Astrocyte of the cerebellum (primary cell): ENCODE data around the gene GNB5.
A peak's percentile ranks its signal among the peaks of the same experiment; 100 is the strongest.

Experiments
- DNase-seq: peaks from one replicate; pipeline ENCODE4 v3.0.0-alpha.2; 2011; ENCODE audit warnings: low read depth
- H3K4me3 ChIP-seq: 2 replicates; pipeline ENCODE4 v1.5.1; 2011; ENCODE audit warnings: mild to moderate bottlenecking, low read depth, low read length, moderate library complexity
- CTCF ChIP-seq: IDR thresholded peaks from 2 replicates; pipeline ENCODE4 v1.5.1; 2012; ENCODE audit warnings: low read length, low read depth, moderate library complexity, mild to moderate bottlenecking; ENCODE audit errors: missing control alignments
- in situ Hi-C: cut with HindIII; loops from 2 replicates; pipeline ENCODE4 v1.10.0; 2017; ENCODE audit warnings: low sequenced_read_pairs

The GNB5 gene

GRCh38 chr15:52140646-52141045 is 50.5 kb downstream of the GNB5 start:
- no peak overlapping the region for H3K4me3 ChIP-seq
- in situ Hi-C loops: no loop called here
- DNase-seq: no peak
- no peak for TF ChIP-seq CTCF

- no peak overlapping the region for H3K4me3 ChIP-seq
Measured at GRCh38 chr15:52139599-52140462, 51.4 kb downstream of the GNB5 start.

GRCh38 chr15:52137432-52138357 is 53.5 kb downstream of the GNB5 start:
- no peak overlapping the region for H3K4me3 ChIP-seq
- in situ Hi-C loops: no loop called here
- no peak for DNase-seq
- no peak for TF ChIP-seq CTCF

More at GRCh38 chr15:52139599-52140462, 51.4 kb downstream of the GNB5 start:
- in situ Hi-C loops: no loop called here
- peak; percentile 84 for TF ChIP-seq CTCF
- no peak for DNase-seq

- in situ Hi-C loops: no loop called here
- no peak for DNase-seq
- no peak overlapping the region for H3K4me3 ChIP-seq
- TF ChIP-seq CTCF: no peak
Measured at GRCh38 chr15:52136442-52136980, 54.7 kb downstream of the GNB5 start.

GRCh38 chr15:52134502-52135144 is 56.6 kb downstream of the GNB5 start:
- no peak for DNase-seq
- TF ChIP-seq CTCF: no peak
- in situ Hi-C loops: no loop called here
- H3K4me3 ChIP-seq: no peak overlapping the region

DNA sequence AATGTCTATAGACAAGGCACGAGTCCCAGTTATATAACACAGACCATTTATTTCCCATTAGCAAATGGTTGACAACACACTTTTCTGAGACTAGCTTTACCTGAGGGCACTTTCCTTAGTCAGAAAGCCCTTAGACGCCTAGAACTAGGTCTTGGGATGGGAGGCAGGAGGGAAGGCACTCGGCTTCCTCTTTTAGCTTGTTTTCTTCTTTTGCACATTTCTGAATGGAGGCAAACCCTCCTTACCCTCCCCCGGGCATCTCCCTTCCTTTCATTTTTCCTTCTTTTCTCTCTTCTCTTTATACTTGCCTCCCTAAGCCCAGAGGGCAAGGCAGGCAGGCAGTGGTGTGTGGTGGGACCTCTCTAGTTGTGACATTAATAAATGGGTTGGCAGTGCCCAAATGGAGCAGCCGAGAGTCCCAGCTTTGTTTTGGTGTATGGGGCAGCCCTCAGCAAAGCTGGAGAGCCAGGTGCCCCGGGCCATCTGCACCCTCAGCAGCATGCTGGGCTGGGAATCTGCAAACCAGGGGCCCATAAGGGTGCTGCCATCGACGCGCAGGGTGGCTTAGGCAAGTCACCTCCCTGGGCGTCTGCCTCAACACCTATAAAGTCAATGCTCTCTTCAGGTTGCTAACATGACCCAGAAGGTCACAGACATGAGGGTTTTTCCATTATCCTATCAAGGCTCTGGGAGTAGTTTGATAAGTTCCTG is 57.5 kb downstream of the GNB5 start:
- H3K4me3 ChIP-seq: no peak overlapping the region
- DNase-seq: no peak
- in situ Hi-C loops: no loop called here
- no peak for TF ChIP-seq CTCF
